Measurements from ENCODE around the gene ORMDL2.
"Not testable (repeated sequence)": the region's sequence is repeated elsewhere in the genome, so short reads cannot be mapped to it uniquely, and the experiment has no call there.

Gene ORMDL2

DNA sequence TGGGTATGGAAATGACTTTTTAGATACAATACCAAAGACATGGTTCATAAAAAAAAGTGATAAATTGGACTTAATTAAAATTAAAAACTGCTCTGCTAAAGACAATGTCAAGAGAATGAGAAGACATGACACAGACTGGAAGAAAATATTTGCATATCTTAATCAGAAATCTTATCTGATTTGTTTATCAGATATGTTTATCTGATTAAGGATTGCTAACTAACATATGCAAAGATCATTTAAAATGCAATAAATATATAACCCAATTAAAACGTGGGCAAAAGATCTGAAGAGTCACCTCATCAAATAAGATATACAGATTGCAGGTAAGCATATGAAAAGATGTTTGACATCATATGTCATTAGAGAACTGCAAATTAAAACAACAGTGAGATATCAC lies 34.9 kb downstream of the ORMDL2 start:
- no peak for DNase-seq (ENCODE audit: low read depth in 2 of 2)

DNA sequence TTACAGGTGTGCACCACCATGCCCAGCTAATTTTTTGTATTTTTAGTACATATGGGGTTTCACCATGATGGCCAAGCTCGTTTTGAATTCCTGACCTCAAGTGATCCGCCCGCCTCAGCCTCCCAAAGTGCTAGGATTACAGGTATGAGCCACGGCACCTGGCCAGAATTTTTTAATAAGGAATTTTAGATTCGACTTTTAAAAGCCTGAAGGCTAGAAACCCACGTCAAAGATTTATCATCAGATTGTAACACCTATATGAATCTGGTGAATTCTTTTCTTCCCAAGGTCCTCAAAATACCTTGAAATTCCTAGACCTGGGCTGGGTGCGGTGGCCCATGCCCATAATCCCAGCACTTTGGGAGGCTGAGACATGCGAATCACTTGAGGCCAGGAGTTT lies 43.6 kb downstream of the ORMDL2 start:
- no peak for DNase-seq (ENCODE audit: low read depth in 2 of 2)

DNA sequence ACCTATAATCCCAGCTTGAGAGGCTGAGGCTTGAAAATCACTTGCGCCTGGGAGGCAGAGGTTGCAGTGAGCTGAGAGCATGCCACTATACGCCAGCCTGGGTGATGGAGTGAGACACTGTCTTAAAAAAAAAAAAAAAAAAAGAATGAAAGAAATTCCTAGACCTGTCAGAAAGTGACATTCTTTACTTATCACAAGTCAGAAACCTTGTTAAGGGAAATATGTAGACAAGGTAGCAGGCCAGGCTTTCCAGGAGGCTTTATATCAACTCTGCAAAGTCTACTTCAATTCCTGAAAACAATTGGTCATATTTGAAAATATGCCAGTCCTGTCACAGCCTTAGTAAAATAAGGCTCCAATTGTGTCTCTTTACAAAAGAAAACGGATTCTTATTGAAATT lies 44.0 kb downstream of the ORMDL2 start:
- DNase-seq (ENCODE audit: low read depth in 2 of 2), result no peak

DNA sequence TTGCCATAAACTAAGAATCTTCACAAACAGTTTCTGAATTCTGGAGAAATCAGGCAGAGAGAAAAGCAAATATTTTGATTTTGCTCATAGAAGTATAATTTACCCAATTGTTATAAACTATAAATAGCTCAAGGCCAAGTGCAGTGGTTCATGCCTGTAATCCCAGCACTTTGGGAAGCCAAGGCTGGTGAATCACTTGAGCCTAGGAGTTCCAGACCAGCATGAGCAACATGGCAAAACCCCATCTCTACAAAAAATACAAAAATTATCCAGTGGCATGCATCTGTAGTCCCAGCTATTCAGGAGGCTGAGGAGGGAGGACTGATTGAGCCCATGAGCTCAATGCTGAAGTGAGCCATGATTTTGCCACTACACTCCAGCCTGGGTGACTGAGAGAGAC lies 44.4 kb downstream of the ORMDL2 start:
- DNase-seq (ENCODE audit: low read depth in 2 of 2), result no peak

DNA sequence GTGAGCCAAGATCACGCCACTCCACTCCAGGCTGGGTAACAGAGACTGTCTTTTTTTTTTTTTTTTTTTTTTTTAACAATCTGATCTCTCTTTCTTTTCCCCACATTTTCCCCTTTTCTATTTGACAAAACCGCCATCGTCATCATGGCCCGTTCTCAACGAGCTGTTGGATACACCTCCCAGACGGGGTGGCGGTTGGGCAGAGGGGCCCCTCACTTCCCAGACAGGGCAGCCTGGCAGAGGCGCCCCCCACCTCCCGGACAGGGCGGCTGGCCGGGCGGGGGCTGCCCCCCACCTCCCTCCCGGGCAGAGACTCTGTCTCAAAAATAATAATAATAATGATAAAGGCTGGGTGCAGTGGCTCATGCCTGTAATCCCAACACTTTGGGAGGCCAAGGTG lies 45.1 kb downstream of the ORMDL2 start:
- not testable (repeated sequence) for DNase-seq (ENCODE audit: low read depth in 2 of 2)

DNA sequence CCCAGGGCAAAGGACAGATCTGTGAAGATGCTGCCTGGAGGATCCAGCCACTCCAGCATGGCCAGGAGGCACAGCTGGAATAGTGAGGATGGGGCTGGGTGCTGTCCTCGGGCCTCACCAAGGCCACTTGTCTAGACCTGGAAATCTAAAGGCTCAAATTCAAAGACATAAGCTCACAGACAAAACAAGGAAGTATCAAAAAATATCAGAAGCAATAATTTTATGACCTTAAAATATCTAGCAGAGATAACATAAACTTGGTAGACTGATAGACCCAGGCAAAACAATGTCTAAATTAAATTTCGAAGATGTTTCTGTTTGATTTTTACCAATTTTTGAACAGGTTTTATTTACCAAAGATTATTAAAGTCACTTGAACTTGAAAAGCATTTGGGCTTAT lies 47.5 kb downstream of the ORMDL2 start:
- no peak for DNase-seq (ENCODE audit: low read depth in 2 of 2)

DNA sequence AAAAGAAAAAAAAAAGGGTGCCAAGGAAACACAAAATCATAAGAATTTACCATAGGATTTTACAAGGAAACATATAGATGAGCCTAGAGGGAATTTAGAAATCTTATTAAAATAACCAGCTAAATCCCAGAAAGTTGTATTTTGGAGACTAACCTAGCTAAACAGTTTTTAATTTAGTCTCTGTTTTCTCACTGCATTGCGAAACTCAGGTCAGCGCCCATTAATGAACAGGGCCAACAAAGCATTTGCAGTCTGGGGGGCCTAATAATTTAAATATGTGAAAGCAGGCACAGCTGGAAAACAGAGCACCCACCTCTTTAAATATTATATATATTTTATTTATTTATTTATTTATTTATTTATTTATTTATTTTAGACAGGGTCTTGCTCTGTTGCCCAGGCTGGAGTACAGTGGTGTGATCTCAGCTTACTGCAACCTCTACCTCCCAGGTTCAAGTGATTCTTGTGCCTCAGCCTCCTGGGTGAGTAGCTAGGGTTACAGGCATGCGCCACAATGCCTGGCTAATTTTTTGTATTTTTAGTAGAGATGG lies 48.7 kb downstream of the ORMDL2 start:
- DNase-seq (ENCODE audit: low read depth in 2 of 2), result not testable (repeated sequence)

Data from activated CD8-positive, alpha-beta memory T cell treated with anti-CD3 and anti-CD28 coated beads for 4 hours (primary cell).